ENCODE measurements around the gene SLC15A5. TPM values are rescaled to one million over a fixed set of nuclear protein-coding genes. Genes with fewer than 3 reads are reported as not detected.

The SLC15A5 gene
- total RNA-seq, 1 experiment from 2014 or later, result not detected

GRCh38 chr12:16303939-16304338 lies 26.5 kb upstream of the SLC15A5 start:
- no peak for TF ChIP-seq CTCF (IDR thresholded peaks at IDR 0.05; ENCODE audit: unreplicated experiment)

DNA sequence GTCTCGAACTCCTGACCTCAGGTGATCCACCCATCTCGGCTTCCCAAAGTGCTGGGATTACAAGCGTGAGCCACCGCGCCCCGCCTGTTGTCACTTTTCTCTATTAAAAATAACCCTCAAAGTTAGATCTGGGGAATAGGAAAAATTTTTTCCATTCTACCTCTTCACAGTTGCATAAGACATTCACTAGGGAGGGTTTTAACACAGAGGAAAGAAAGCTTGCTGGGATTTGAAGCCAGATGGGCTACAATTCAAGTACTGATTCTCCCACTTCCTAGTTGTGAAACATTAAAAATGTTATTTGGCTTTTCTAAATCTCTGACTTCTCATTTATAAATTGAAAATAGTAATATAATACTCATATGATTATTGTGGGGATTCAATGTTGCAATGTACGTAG lies 23.3 kb upstream of the SLC15A5 start:
- no peaks in the 10 kb centered on the region for H3K36me3 Mint-ChIP-seq (ENCODE audit: insufficient read depth, unreplicated experiment)
- H3K4me3 Mint-ChIP-seq (ENCODE audit: low read depth, unreplicated experiment), result no peak overlapping the region
- CTCF ChIA-PET, result no interaction called here
- no peaks in the 10 kb centered on the region for H3K9me3 Mint-ChIP-seq (ENCODE audit: low read depth, unreplicated experiment)
- H3K27me3 Mint-ChIP-seq (ENCODE audit: unreplicated experiment), result no peaks in the 10 kb centered on the region
- no peak for TF ChIP-seq CTCF (IDR thresholded peaks at IDR 0.05; ENCODE audit: unreplicated experiment)
- no peak for DNase-seq
- BruUV-seq (replicated peaks), result no TSS peak
- no peaks in the 10 kb centered on the region for H3K4me1 Mint-ChIP-seq (ENCODE audit: low read depth, unreplicated experiment)
- H3K27ac Mint-ChIP-seq (ENCODE audit: unreplicated experiment), result no peak overlapping the region
- intact Hi-C loops (cut with micrococcal nuclease; ENCODE audit: unreplicated experiment), result no loop called here

More at GRCh38 chr12:16303939-16304338, 26.5 kb upstream of the SLC15A5 start:
- Mint-ChIP-seq H3K4me1 (ENCODE audit: low read depth, unreplicated experiment) (no peaks in the 10 kb centered on the region), H3K9me3 (ENCODE audit: low read depth, unreplicated experiment) (peaks cover 2% of the 10 kb centered on the region), H3K27ac (ENCODE audit: unreplicated experiment) (no peak overlapping the region), H3K4me3 (ENCODE audit: low read depth, unreplicated experiment) (no peak overlapping the region), H3K36me3 (ENCODE audit: insufficient read depth, unreplicated experiment) (no peaks in the 10 kb centered on the region), H3K27me3 (ENCODE audit: unreplicated experiment) (no peaks in the 10 kb centered on the region)
- no TSS peak for BruUV-seq (replicated peaks)
- intact Hi-C loops (cut with micrococcal nuclease; ENCODE audit: unreplicated experiment), result no loop called here
- CTCF ChIA-PET, result interaction anchor here (0.7 to 1.0 kb wide), 2 partner anchors 28 to 65 kb away, joined by 3 to 5 read pairs; no protein-coding TSS in a partner anchor
- no peak for DNase-seq

DNA sequence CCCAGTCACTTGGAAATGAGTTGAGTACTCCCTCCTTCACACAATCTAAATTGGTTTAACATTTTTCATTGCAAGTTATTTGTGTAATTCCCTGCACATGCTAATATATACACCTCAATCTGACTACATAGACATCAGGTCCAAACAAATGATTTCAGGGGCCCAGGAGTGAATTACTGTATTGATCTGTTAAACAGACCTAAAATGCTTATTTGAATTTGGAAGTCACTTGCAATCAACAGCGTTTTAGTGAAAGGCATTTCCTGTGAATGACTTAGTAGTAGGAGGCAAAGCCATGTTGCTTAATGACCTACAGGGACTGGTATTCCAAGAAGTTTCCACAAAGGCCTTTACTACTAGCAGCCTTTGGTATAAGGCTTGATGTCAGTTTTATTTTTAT lies 22.6 kb upstream of the SLC15A5 start:
- Mint-ChIP-seq H3K4me1 (ENCODE audit: low read depth, unreplicated experiment) (no peaks in the 10 kb centered on the region), H3K4me3 (ENCODE audit: low read depth, unreplicated experiment) (no peak overlapping the region), H3K36me3 (ENCODE audit: insufficient read depth, unreplicated experiment) (no peaks in the 10 kb centered on the region), H3K27ac (ENCODE audit: unreplicated experiment) (no peak overlapping the region), H3K9me3 (ENCODE audit: low read depth, unreplicated experiment) (no peaks in the 10 kb centered on the region), H3K27me3 (ENCODE audit: unreplicated experiment) (no peaks in the 10 kb centered on the region)
- CTCF ChIA-PET, result no interaction called here
- intact Hi-C loops (cut with micrococcal nuclease; ENCODE audit: unreplicated experiment), result no loop called here
- TF ChIP-seq CTCF (IDR thresholded peaks at IDR 0.05; ENCODE audit: unreplicated experiment), result no peak
- no TSS peak for BruUV-seq (replicated peaks)
- DNase-seq, result no peak

GRCh38 chr12:16299403-16299802 lies 21.9 kb upstream of the SLC15A5 start:
- Mint-ChIP-seq H3K4me3 (ENCODE audit: low read depth, unreplicated experiment) (no peak overlapping the region), H3K36me3 (ENCODE audit: insufficient read depth, unreplicated experiment) (no peaks in the 10 kb centered on the region), H3K27ac (ENCODE audit: unreplicated experiment) (no peak overlapping the region), H3K27me3 (ENCODE audit: unreplicated experiment) (no peaks in the 10 kb centered on the region), H3K9me3 (ENCODE audit: low read depth, unreplicated experiment) (no peaks in the 10 kb centered on the region), H3K4me1 (ENCODE audit: low read depth, unreplicated experiment) (no peaks in the 10 kb centered on the region)
- no peak for TF ChIP-seq CTCF (IDR thresholded peaks at IDR 0.05; ENCODE audit: unreplicated experiment)
- CTCF ChIA-PET, result no interaction called here
- BruUV-seq (replicated peaks), result no TSS peak
- intact Hi-C loops (cut with micrococcal nuclease; ENCODE audit: unreplicated experiment), result no loop called here
- no peak for DNase-seq
